SU-DHL-6 (cell line): ENCODE results near the gene OR6Y1.

ENCODE experiments used
- CTCF ChIP-seq: fragments of 200-600 bp; sonication (generic); IDR thresholded peaks from one replicate; pipeline ENCODE4 v1.5.1; 2017; ENCODE audit warnings: antibody characterized with exemption, mild to moderate bottlenecking, low read length, moderate library complexity; ENCODE audit not compliant: insufficient read depth, poor library complexity, severe bottlenecking
- EZH2phosphoT487 ChIP-seq: fragments of 200-600 bp; sonication (generic), shearing (Covaris generic); conservative IDR thresholded peaks from 2 replicates; pipeline ENCODE4 v1.6.1; 2018; ENCODE audit warnings: mild to moderate bottlenecking, antibody characterized with exemption, low read length, moderate library complexity, mixed read lengths

GRCh38 chr1:158572226-158572625 lies 18.0 kb upstream of the OR6Y1 start:
- TF ChIP-seq CTCF (no peak), EZH2phosphoT487 (no peak)
